OCI-LY3 (cell line): Measurements from ENCODE around the gene CHD9.

Source experiments
- H2AFZ ChIP-seq: fragments of 200-600, 300-600 bp; shearing (Covaris generic); 2 replicates; pipeline ENCODE4 v1.6.0; 2014; ENCODE audit warnings: antibody characterized with exemption, low read depth, low read length
- H3K27ac ChIP-seq: fragments of 200-600, 300-600 bp; sonication (generic); 2 replicates; pipeline ENCODE4 v1.5.1; 2014; ENCODE audit warnings: mild to moderate bottlenecking, low read length, moderate library complexity, mixed read lengths
- H3K27me3 ChIP-seq: fragments of 200-600, 300-600 bp; sonication (generic); 2 replicates; pipeline ENCODE4 v1.6.1; 2014; ENCODE audit warnings: low read depth, low read length, mixed read lengths
- H3K36me3 ChIP-seq: fragments of 200-600, 300-600 bp; sonication (generic); replicated peaks from 2 replicates; pipeline ENCODE3; 2014; ENCODE audit warnings: low read depth, low read length, mixed read lengths
- H3K4me1 ChIP-seq: fragments of 300-600, 200-600 bp; sonication (generic); 2 replicates; pipeline ENCODE4 v1.6.1; 2014; ENCODE audit warnings: low read length, mixed read lengths
- H3K4me2 ChIP-seq: fragments of 200-600, 300-600 bp; sonication (generic); 2 replicates; pipeline ENCODE4 v1.6.1; 2014; ENCODE audit warnings: low read length, mixed read lengths
- H3K4me3 ChIP-seq: fragments of 300-600, 200-600 bp; sonication (generic); 2 replicates; pipeline ENCODE4 v1.5.1; 2014; ENCODE audit warnings: antibody characterized with exemption, mild to moderate bottlenecking, low read length, moderate library complexity
- H3K79me2 ChIP-seq: fragments of 300-600, 200-600 bp; shearing (Covaris generic); 2 replicates; pipeline ENCODE4 v1.6.1; 2014; ENCODE audit warnings: mild to moderate bottlenecking, low read length, mixed read lengths
- H3K9ac ChIP-seq: fragments of 300-600, 200-600 bp; shearing (Covaris generic); 2 replicates; pipeline ENCODE4 v1.6.0; 2014; ENCODE audit warnings: mild to moderate bottlenecking, low read length, moderate library complexity
- H3K9me3 ChIP-seq: fragments of 200-600, 300-600 bp; shearing (Covaris generic); 2 replicates; pipeline ENCODE4 v1.6.1; 2014; ENCODE audit warnings: low read length, mixed read lengths; ENCODE audit not compliant: insufficient read depth
- H4K20me1 ChIP-seq: fragments of 200-600, 300-600 bp; sonication (generic); 2 replicates; pipeline ENCODE4 v1.6.1; 2016; ENCODE audit warnings: low read length, mixed read lengths; ENCODE audit not compliant: insufficient read depth
- EZH2phosphoT487 ChIP-seq: fragments of 200-600 bp; shearing (Covaris generic); IDR thresholded peaks from 2 replicates; pipeline ENCODE4 v1.6.1; 2018; ENCODE audit warnings: antibody characterized with exemption, mixed run types, low read depth
- TF ChIP-seq, protein P1 (sequence below): fragments of 200-600, 300-600 bp; sonication (generic); IDR thresholded peaks from 2 replicates; pipeline ENCODE4 v1.5.1; 2014; ENCODE audit warnings: antibody characterized with exemption, low read length, low read depth

CHD9 gene

GRCh38 chr16:53018834-53019416 lies 35.9 kb upstream of the CHD9 start:
- Histone ChIP-seq H3K27ac (no peak overlapping the region), H4K20me1 (no peaks in the 10 kb centered on the region), H3K36me3 (no peaks in the 10 kb centered on the region), H2AFZ (no peak overlapping the region), H3K4me1 (no peaks in the 10 kb centered on the region), H3K4me3 (no peak overlapping the region), H3K9me3 (no peaks in the 10 kb centered on the region), H3K79me2 (no peaks in the 10 kb centered on the region), H3K27me3 (peaks cover 6% of the 10 kb centered on the region), H3K4me2 (no peak overlapping the region), H3K9ac (no peak overlapping the region)
- TF ChIP-seq, protein P1, sequence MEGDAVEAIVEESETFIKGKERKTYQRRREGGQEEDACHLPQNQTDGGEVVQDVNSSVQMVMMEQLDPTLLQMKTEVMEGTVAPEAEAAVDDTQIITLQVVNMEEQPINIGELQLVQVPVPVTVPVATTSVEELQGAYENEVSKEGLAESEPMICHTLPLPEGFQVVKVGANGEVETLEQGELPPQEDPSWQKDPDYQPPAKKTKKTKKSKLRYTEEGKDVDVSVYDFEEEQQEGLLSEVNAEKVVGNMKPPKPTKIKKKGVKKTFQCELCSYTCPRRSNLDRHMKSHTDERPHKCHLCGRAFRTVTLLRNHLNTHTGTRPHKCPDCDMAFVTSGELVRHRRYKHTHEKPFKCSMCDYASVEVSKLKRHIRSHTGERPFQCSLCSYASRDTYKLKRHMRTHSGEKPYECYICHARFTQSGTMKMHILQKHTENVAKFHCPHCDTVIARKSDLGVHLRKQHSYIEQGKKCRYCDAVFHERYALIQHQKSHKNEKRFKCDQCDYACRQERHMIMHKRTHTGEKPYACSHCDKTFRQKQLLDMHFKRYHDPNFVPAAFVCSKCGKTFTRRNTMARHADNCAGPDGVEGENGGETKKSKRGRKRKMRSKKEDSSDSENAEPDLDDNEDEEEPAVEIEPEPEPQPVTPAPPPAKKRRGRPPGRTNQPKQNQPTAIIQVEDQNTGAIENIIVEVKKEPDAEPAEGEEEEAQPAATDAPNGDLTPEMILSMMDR, result no peak

DNA sequence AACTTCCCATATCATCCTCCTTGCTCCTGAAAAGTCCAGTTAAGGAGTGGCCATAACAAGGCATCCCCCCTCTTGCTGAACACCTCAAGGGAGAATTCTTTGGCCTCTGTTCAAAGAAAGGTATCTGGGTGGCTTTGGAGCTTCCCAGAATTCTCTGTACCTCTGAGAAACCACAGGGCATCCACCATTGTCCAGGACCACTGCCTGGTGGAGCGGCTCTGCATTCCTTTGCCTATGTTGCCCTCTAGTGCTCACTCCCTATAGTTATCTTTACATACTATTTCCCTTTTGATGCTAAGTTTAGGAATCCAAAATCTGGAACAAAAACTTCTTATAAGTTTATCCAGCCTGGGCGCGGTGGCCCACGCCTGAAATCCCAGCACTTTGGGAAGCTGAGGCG lies 32.4 kb upstream of the CHD9 start:
- peak overlapping the region; percentile 25; the same call in 1 of the 2 replicates for H3K4me2 ChIP-seq
- no peaks in the 10 kb centered on the region for H3K9me3 ChIP-seq
- no peaks in the 10 kb centered on the region for H3K4me1 ChIP-seq
- no peaks in the 10 kb centered on the region for H4K20me1 ChIP-seq
- H3K79me2 ChIP-seq, result no peaks in the 10 kb centered on the region
- H3K27ac ChIP-seq, result no peak overlapping the region
- no peaks in the 10 kb centered on the region for H3K36me3 ChIP-seq
- H3K27me3 ChIP-seq, result no peaks in the 10 kb centered on the region
- H3K4me3 ChIP-seq, result no peak overlapping the region
- no peak overlapping the region for H3K9ac ChIP-seq
- TF ChIP-seq, protein P1, result peak; percentile 67
- no peak for TF ChIP-seq EZH2phosphoT487
- 0 out of 2 replicates have a peak overlapping the region, but pooled peaks have one; percentile 30 for H2AFZ ChIP-seq

- Histone ChIP-seq H3K27me3 (no peaks in the 10 kb centered on the region), H3K36me3 (no peaks in the 10 kb centered on the region), H2AFZ (no peak overlapping the region), H3K9ac (no peak overlapping the region), H4K20me1 (no peaks in the 10 kb centered on the region), H3K27ac (no peak overlapping the region), H3K4me3 (no peak overlapping the region), H3K9me3 (no peaks in the 10 kb centered on the region), H3K4me2 (no peak overlapping the region), H3K4me1 (no peaks in the 10 kb centered on the region), H3K79me2 (no peaks in the 10 kb centered on the region)
- TF ChIP-seq EZH2phosphoT487, result no peak
- TF ChIP-seq, protein P1, result no peak
Observed at GRCh38 chr16:53024045-53024444, 30.7 kb upstream of the CHD9 start.

- H3K9ac ChIP-seq, result no peak overlapping the region
- no peaks in the 10 kb centered on the region for H3K4me1 ChIP-seq
- H3K9me3 ChIP-seq, result no peaks in the 10 kb centered on the region; the same call in 1 of the 2 replicates
- TF ChIP-seq EZH2phosphoT487, result no peak
- TF ChIP-seq, protein P1, result no peak
- no peak overlapping the region for H3K4me3 ChIP-seq
- H4K20me1 ChIP-seq, result no peaks in the 10 kb centered on the region
- H3K27me3 ChIP-seq, result peaks cover 8% of the 10 kb centered on the region; the same call in 1 of the 2 replicates
- no peak overlapping the region for H3K27ac ChIP-seq
- H3K79me2 ChIP-seq, result no peaks in the 10 kb centered on the region
- H2AFZ ChIP-seq, result no peak overlapping the region
- no peaks in the 10 kb centered on the region for H3K36me3 ChIP-seq
- H3K4me2 ChIP-seq, result no peak overlapping the region
Observed at GRCh38 chr16:53029971-53030370, 24.8 kb upstream of the CHD9 start.
